Adrenal gland (tissue), 19 donors: Measurements from ENCODE around the gene WDR5B. TPM values are rescaled to one million over a fixed set of nuclear protein-coding genes. Genes with fewer than 3 reads are reported as not detected.
A peak's percentile ranks its signal among the peaks of the same experiment; 100 is the strongest.

ENCODE experiments used
- DNase-seq, 7 donors: peaks; one replicate each; pipeline ENCODE4 v3.0.0-alpha.2; 2019 to 2020
- H3K27ac ChIP-seq, 5 donors: fragments of 200-600 bp; sonication (generic) in 4 of 5; 1 replicate in 3 of 5; 2 replicates in 2 of 5; pipeline versions ENCODE4 v1.5.1 to v1.8.0; 2016 to 2020; ENCODE audit warnings: mild to moderate bottlenecking in 1 of 5
- H3K27me3 ChIP-seq: fragments of 200-600 bp; 2 replicates; pipeline ENCODE4 v1.8.0; 2021
- H3K36me3 ChIP-seq, 2 donors: fragments of 200-600 bp; replicated peaks in 1 of 2; 1 replicate in 1 of 2; 2 replicates in 1 of 2; pipeline versions ENCODE4 v1.5.1 to v1.8.0; 2018 to 2022
- H3K4me1 ChIP-seq, 2 donors: fragments of 200-600 bp; replicated peaks in 1 of 2; 1 replicate in 1 of 2; 2 replicates in 1 of 2; pipeline versions ENCODE4 v1.5.1 to v1.8.0; 2018 to 2021
- H3K4me3 ChIP-seq, 4 donors: fragments of 200-600 bp; sonication (generic) in 3 of 4; one replicate each; pipeline ENCODE4 v1.5.1; 2016 to 2018
- H3K9me3 ChIP-seq, 3 donors: fragments of 200-600 bp; sonication (generic) in 1 of 3; replicated peaks in 1 of 3; 1 replicate in 2 of 3; 2 replicates in 1 of 3; pipeline versions ENCODE4 v1.5.1 to v1.8.0; 2016 to 2021
- POLR2A ChIP-seq, 2 donors: fragments of 450-650 bp; IDR thresholded peaks; one replicate each; pipeline ENCODE4 v1.6.1; 2017; ENCODE audit warnings: antibody characterized with exemption in 2 of 2, mild to moderate bottlenecking in 2 of 2, moderate library complexity in 1 of 2
- WGBS, 4 donors: extraction: QIAGEN DNeasy Blood & Tissue Kit in 2 of 4; methylation state at CpG; one replicate each; pipeline versions ENCODE4 v1.1.5 to v1.1.7; 2013 to 2017; 5-methylcytosine and 5-hydroxymethylcytosine counted together
- intact Hi-C, 2 donors: fragments of 100-400 bp; cut with DNase I; formaldehyde crosslinking; loops; one replicate each; pipeline versions ENCODE4 v1.14.1 to v1.15.0; 2022 to 2023
- long read RNA-seq, 10 donors: library from polyadenylated mRNA in 3 of 10; unstranded in 2 of 10; stranded (forward) in 1 of 10; transcript quantifications; one replicate each; pipeline ENCODE4 v2.0.0 and lab custom pipeline, GENCODE V29; 2021 to 2026
- polyA plus RNA-seq, 3 donors: library from polyadenylated mRNA; stranded (reverse); fragments of 200-250 nt in 2 of 3; fragments of 350-450 nt in 1 of 3; fragmentation: Illumina TruSeq in 1 of 3; extraction: RNeasy Lipid Tissue Mini Kit (QIAGEN cat#74804) in 1 of 3; gene quantifications; one replicate each; pipeline ENCODE4 v1.2.3, GENCODE V29; 2013 to 2014
- total RNA-seq, 9 donors: library from RNA; depleted of rRNA in 4 of 9; stranded (reverse); fragments of >200 nt in 4 of 9; fragments of 120-200 nt in 1 of 9; fragmentation: NEBNext Ultra II Directional in 1 of 9; extraction: Animal tissue kit (Norgen Biotek cat#: 25700) in 1 of 9; gene quantifications; one replicate each; pipeline versions ENCODE4 v1.1.0 to v1.2.4, GENCODE V29; 2013 to 2023
- TF ChIP-seq, protein P1 (sequence below), 6 experiments: fragments of 450-650 bp in 4 of 6; fragments of 200-600 bp in 2 of 6; sonication (generic) in 1 of 6; IDR thresholded peaks; 1 replicate in 5 of 6; 2 replicates in 1 of 6; pipeline versions ENCODE4 v1.5.1 to v1.8.0; 2016 to 2021; ENCODE audit warnings: antibody characterized with exemption in 6 of 6, mild to moderate bottlenecking in 2 of 6, moderate library complexity in 1 of 6
- donor health status: healthy with polysubstance abuse.
- donor health status: Bipolar disorder and iron deficiency.
- donor health status: DM: yes; HTN: yes; CAD: no.
- donor health status: DM: no; HTN: no; CAD: no.
- donor health status: DM: no; HTN: no; CAD: no.
- donor health status: DM: yes; HTN: yes; CAD: no.

WDR5B gene
- total RNA-seq: 10 to 100 TPM in 1 of 9 donors, 1 to 10 TPM in 8; 3.6 to 10.3 (median 7.0) TPM
- 1 to 10 TPM; 3.0 to 7.9 (median 3.3) TPM for polyA plus RNA-seq
- long read RNA-seq, donor 1, transcript WDR5B-201 (1 exons, 3,720 nt): major isoform, 16 of 16 reads
- long read RNA-seq, donor 1, partial matches to known transcripts: 0 of 16 reads
- long read RNA-seq, donor 1, other reads (novel, unspliced or antisense): 0 of 16 reads
- long read RNA-seq, donor 2, transcript WDR5B-201 (1 exons, 3,720 nt): major isoform, 8 of 8 reads
- long read RNA-seq, donor 2, partial matches to known transcripts: 0 of 8 reads
- long read RNA-seq, donor 2, other reads (novel, unspliced or antisense): 0 of 8 reads
- long read RNA-seq, donor 3, transcript WDR5B-201 (1 exons, 3,720 nt): major isoform, 13 of 13 reads
- long read RNA-seq, donor 3, partial matches to known transcripts: 0 of 13 reads
- long read RNA-seq, donor 3, other reads (novel, unspliced or antisense): 0 of 13 reads
- long read RNA-seq, donor 4, partial matches to known transcripts: 0 of 3 reads
- long read RNA-seq, donor 4, other reads (novel, unspliced or antisense): 0 of 3 reads
- long read RNA-seq, donor 5, transcript WDR5B-201 (1 exons, 3,720 nt): major isoform, 11 of 11 reads
- long read RNA-seq, donor 5, partial matches to known transcripts: 0 of 11 reads
- long read RNA-seq, donor 5, other reads (novel, unspliced or antisense): 0 of 11 reads
- long read RNA-seq, donor 6, partial matches to known transcripts: 0 of 4 reads
- long read RNA-seq, donor 6, other reads (novel, unspliced or antisense): 0 of 4 reads
- long read RNA-seq, donor 7, transcript WDR5B-201 (1 exons, 3,720 nt): major isoform, 10 of 10 reads
- long read RNA-seq, donor 7, partial matches to known transcripts: 0 of 10 reads
- long read RNA-seq, donor 7, other reads (novel, unspliced or antisense): 0 of 10 reads
- long read RNA-seq, donor 8, transcript WDR5B-201 (1 exons, 3,720 nt): major isoform, 9 of 9 reads
- long read RNA-seq, donor 8, partial matches to known transcripts: 0 of 9 reads
- long read RNA-seq, donor 8, other reads (novel, unspliced or antisense): 0 of 9 reads
- long read RNA-seq, donor 9, transcript WDR5B-201 (1 exons, 3,720 nt): major isoform, 8 of 8 reads
- long read RNA-seq, donor 9, partial matches to known transcripts: 0 of 8 reads
- long read RNA-seq, donor 9, other reads (novel, unspliced or antisense): 0 of 8 reads
- long read RNA-seq, donor 10, transcript WDR5B-201 (1 exons, 3,720 nt): major isoform, 5 of 5 reads
- long read RNA-seq, donor 10, partial matches to known transcripts: 0 of 5 reads
- long read RNA-seq, donor 10, other reads (novel, unspliced or antisense): 0 of 5 reads

DNA sequence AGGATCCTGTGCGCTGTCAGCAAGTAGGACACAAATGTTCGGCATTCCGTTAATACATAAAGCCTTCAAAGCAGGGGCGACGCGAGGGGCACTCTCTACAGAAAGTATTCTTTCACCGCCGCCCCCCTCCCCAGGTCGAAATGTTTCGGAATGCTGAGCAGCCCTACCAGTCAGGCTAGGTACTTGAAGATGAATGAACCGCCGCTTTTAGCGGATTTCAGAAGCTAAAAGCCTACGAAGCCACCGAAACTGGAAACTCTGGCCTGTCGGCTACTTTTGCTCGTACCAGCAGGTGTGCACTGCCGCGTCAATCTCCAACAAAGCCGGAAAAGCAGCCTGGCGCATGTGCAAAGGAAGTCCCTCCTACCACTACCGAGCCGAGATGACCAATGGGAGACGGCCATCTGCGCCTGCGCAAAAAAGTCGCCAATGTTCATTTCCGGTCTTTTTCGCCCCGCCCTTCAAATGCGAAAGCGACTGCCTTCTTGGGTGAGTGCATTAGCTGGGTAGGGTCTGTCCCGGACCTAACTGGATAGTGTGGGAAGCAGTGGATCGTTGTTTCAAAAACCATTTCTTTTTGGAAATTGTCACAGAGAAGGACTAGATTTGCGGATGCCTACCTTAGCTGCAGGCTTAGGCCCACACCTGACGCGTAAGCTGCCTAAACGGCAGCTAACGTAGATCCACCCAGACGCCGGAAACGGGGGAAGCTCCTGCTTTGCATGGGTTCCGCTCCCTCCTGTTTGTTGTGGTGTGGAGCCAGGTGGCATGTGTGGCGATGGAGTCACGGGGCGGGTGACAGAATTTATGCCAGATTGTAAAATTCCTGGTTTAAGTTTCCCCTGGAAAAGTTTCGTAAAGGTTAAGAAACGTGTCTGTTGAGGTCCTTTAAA is at the start of gene WDR5B:
Gene WDR5B, minus strand, starts transcription at position 301 of the 893 bp plus-strand sequence. CDS start 534 bp downstream, outside the sequence.
- Histone ChIP-seq H3K27me3 (no peaks in the 10 kb centered on the region), H3K4me1 (peaks cover 14 to 33% of the 10 kb centered on the region in 2 donors), H3K9me3 (no peaks in the 10 kb centered on the region), H3K36me3 (peaks cover 0 to 7% of the 10 kb centered on the region in 2 donors), H3K4me3 (peak within 1 kb of the TSS; percentile 36 to 93 (median 81)), H3K27ac (peak within 1 kb of the TSS; percentile 66 to 98 (median 80))
- peak; percentile 68 to 97 for TF ChIP-seq POLR2A (IDR thresholded peaks at IDR 0.05)
- TF ChIP-seq, protein P1, sequence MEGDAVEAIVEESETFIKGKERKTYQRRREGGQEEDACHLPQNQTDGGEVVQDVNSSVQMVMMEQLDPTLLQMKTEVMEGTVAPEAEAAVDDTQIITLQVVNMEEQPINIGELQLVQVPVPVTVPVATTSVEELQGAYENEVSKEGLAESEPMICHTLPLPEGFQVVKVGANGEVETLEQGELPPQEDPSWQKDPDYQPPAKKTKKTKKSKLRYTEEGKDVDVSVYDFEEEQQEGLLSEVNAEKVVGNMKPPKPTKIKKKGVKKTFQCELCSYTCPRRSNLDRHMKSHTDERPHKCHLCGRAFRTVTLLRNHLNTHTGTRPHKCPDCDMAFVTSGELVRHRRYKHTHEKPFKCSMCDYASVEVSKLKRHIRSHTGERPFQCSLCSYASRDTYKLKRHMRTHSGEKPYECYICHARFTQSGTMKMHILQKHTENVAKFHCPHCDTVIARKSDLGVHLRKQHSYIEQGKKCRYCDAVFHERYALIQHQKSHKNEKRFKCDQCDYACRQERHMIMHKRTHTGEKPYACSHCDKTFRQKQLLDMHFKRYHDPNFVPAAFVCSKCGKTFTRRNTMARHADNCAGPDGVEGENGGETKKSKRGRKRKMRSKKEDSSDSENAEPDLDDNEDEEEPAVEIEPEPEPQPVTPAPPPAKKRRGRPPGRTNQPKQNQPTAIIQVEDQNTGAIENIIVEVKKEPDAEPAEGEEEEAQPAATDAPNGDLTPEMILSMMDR (IDR thresholded peaks at IDR 0.05): peak in 3 of 6 experiments; percentile 6 to 21 (median 19)
- DNase-seq: peak; percentile 98 to 99 (median 98)
- intact Hi-C loops: no loop called here
- 0 to 1% (median 0%) methylated on average over 23 to 48 of the region's 48 CpGs for WGBS, 4 donors

DNA sequence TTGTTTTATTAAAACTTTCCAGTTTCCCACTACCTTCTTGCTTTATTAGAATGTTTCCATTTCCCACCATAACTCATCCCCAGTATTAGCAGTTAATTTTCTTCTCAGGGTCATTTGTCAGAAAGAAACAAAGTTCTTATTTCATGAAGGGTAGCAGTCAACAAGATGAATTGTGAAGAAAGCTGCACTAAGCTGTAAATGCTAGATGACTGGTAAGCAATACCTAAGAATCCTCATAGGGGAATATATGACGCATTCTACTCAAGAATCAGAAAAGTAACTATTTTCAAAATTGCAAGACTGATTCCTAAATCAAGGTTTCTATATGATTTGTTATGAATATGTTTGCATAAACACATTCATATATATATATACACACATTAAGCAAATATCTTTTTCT is 48.8 kb upstream of the WDR5B start:
- 96 to 98% (median 97%) methylated on average over 1 of the region's 1 CpG for WGBS, 4 donors
- intact Hi-C loops: no loop called here
- Histone ChIP-seq H3K27me3 (no peaks in the 10 kb centered on the region), H3K9me3 (no peaks in the 10 kb centered on the region), H3K36me3 (peaks cover 0 to 20% of the 10 kb centered on the region in 2 donors), H3K4me3 (no peak overlapping the region), H3K4me1 (peaks cover 0 to 15% of the 10 kb centered on the region in 2 donors), H3K27ac (no peak overlapping the region)
- no peak for TF ChIP-seq POLR2A (IDR thresholded peaks at IDR 0.05)
- TF ChIP-seq, protein P1 (IDR thresholded peaks at IDR 0.05): no peak
- no peak for DNase-seq

DNA sequence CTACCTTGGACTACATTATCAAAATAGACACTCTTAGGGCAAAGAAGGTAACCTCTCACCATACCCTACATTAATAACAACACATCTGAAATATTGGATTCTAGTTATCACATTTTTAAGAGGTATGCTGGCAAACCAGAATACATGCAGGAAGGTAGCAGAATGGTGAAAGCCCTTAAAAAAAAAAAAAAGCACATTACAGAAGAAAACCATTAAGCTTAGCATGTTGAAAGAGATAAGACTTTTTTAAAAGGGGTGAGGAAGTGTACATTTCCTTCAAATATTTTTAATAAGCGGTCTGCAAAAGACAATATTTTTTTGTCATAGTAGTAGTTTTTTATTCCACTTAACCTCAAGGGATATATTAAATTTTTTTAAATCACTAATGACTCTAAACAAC is 46.5 kb upstream of the WDR5B start:
- 79 to 96% (median 92%) methylated on average over 1 of the region's 1 CpG for WGBS, 4 donors

More for the DNA sequence above, 46.5 kb upstream of the WDR5B start:
- H3K4me3 ChIP-seq: no peak overlapping the region
- TF ChIP-seq, protein P1 (IDR thresholded peaks at IDR 0.05): no peak
- TF ChIP-seq POLR2A (IDR thresholded peaks at IDR 0.05): no peak
- no peaks in the 10 kb centered on the region for H3K27me3 ChIP-seq
- DNase-seq: no peak
- intact Hi-C loops: no loop called here
- no peaks in the 10 kb centered on the region for H3K9me3 ChIP-seq
- no peak overlapping the region for H3K27ac ChIP-seq
- peaks cover 0 to 34% of the 10 kb centered on the region in 2 donors for H3K36me3 ChIP-seq
- H3K4me1 ChIP-seq: peaks cover 0 to 7% of the 10 kb centered on the region in 2 donors
